ENCODE results near the gene KANK3. TPM values are rescaled to one million over a fixed set of nuclear protein-coding genes. Genes with fewer than 3 reads are reported as not detected.
A peak's percentile ranks its signal among the peaks of the same experiment; 100 is the strongest.
"Not testable (repeated sequence)": the region's sequence is repeated elsewhere in the genome, so short reads cannot be mapped to it uniquely, and the experiment has no call there.

The KANK3 gene
- 1.7 TPM for polyA plus RNA-seq (2012; ENCODE audit: insufficient read depth, insufficient read length)

GRCh38 chr19:8342684-8343482 lies at the start of gene KANK3:
KANK3 (minus strand) TSS chr19:8343262; CDS start chr19:8337828, 5,434 bp downstream.
- peak; percentile 94 for DNase-seq (ENCODE audit: low read depth, low spot score)

DNA sequence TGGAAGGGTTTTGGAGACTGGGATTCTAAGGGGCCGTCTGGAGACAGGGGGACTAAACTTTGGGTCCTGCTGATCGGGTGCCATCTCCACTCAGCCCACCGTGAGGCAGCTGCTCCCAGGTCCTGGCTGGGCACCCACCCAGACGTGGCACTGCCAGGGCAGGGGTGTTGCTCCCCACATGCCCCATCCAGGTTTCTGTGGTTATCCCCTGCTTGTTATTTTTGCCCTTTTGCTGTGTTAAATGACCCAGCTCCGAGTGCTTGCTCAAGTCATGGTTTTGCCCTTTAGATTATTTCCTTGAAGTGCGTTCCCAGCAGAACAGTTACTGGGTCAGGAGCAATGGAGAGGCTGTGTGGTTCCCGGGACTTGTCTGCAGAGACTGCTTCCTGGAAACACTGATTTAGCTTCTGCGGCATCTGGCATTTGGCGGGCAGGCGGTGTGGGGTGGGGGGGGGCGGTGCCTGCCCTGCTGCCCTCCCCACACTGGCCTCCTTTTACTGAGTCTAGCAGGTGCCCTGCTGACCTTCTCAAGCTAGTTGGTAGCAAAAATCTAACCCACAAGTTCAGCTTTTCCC lies 49.0 kb upstream of the KANK3 start:
- DNase-seq (ENCODE audit: low read depth, low spot score) = no peak
- H3K4me3 ChIP-seq (ENCODE audit: low read length) = no peak overlapping the region

More at GRCh38 chr19:8342684-8343482, at the start of gene KANK3:
- H3K4me3 ChIP-seq (ENCODE audit: low read length) = peak within 1 kb of the TSS; percentile 53

- H3K4me3 ChIP-seq (ENCODE audit: low read length) = peak overlapping the region; percentile 33
- no peak for DNase-seq (ENCODE audit: low read depth, low spot score)
Observed at GRCh38 chr19:8391198-8392016, 48.3 kb upstream of the KANK3 start.

- H3K4me3 ChIP-seq (ENCODE audit: low read length) = peak overlapping the region; percentile 61
- DNase-seq (ENCODE audit: low read depth, low spot score) = peak; percentile 84
Observed at GRCh38 chr19:8390617-8390981, 47.5 kb upstream of the KANK3 start.

GRCh38 chr19:8389891-8390616 lies 47.0 kb upstream of the KANK3 start, which contains the start of gene RAB11B:
RAB11B (plus strand) TSS chr19:8390360; CDS start chr19:8390417, 57 bp downstream.
- peak; percentile 100 for DNase-seq (ENCODE audit: low read depth, low spot score)
- H3K4me3 ChIP-seq (ENCODE audit: low read length) = peak within 1 kb of the TSS; percentile 61

GRCh38 chr19:8388612-8388958 lies 45.5 kb upstream of the KANK3 start:
- H3K4me3 ChIP-seq (ENCODE audit: low read length) = no peak overlapping the region
- DNase-seq (ENCODE audit: low read depth, low spot score) = no peak

DNA sequence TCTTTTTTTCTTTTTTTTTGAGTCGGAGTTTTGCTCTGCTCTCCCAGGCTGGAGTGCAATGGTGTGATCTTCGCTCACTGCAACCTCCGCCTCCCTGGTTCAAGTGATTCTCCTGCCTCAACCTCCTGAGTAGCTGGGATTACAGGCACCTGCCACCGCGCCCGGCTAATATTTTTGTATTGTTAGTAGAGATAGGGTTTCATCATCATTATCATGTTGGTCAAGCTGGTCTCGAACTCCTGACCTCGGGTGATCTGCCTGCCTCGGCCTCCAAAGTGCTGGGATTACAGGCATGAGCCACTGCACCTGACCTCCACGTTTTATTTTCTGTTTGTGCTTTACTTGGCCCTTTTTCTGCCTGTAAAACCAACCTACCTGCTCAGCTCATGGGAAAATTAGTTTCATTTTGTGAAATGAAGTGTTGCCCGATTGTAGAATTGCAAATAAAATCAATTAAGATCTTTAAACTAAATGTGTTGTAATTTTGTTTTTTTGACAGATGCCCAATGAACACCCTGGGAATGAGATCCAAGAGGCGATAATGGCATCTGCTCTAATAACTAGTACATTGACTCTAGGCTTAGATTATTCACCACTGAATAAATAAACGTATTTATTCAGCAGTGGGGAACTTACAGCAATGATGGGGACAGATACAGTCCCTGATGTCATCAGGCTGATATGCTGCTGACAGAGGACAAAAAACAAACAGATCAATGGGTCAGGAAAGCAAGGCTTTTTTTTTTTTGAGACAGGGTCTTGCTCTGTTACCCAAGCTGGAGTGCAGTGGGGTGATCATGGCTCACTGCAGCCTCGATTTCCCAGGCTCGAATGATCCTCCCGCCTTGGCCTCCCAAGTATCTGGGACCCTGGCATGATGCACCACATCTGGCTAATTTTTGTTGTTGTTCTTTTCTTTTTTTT lies 44.9 kb upstream of the KANK3 start:
- DNase-seq (ENCODE audit: low read depth, low spot score) = no peak
- H3K4me3 ChIP-seq (ENCODE audit: low read length) = no peak overlapping the region

DNA sequence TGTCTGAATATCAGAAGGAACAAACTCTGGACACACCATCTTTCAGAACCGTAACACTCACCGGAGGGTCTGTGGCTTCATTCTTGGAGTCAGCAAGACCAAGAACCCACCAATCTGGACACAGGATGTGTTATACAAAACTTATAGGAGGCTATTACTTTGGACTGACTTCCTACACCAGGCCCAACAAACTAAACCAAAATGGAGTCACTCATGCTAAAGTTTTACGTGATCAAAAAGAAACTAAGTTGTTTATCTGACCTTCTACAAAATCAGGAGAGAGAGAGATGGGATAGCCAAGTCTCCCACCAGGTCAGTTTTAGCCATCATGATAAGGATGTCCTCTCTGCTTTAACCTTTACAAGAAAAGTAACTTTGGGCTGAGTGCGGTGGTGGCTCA lies 43.9 kb upstream of the KANK3 start:
- H3K4me3 ChIP-seq (ENCODE audit: low read length) = no peak overlapping the region
- no peak for DNase-seq (ENCODE audit: low read depth, low spot score)

GRCh38 chr19:8386419-8386818 lies 43.4 kb upstream of the KANK3 start:
- DNase-seq (ENCODE audit: low read depth, low spot score); H3K4me3 ChIP-seq (ENCODE audit: low read length): not testable (repeated sequence)

DNA sequence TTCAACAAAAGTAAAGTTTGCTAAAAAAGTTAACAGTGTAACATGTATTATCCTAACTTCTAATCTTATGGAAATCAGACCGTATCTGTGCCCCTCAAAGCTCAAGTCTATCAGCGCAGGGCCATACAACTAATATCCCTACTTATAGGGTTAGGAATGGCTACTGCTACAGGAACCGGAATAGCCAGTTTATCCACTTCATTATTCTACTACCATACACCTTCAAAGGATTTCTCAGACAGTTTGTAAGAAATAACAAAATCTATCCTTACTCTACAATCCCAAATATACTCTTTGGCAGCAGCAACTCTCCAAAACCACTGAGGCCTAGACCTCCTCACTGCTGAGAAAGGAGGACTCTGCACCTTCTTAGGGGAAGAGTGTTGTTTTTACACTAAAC lies 42.5 kb upstream of the KANK3 start:
- H3K4me3 ChIP-seq (ENCODE audit: low read length) = not testable (repeated sequence)

DNA sequence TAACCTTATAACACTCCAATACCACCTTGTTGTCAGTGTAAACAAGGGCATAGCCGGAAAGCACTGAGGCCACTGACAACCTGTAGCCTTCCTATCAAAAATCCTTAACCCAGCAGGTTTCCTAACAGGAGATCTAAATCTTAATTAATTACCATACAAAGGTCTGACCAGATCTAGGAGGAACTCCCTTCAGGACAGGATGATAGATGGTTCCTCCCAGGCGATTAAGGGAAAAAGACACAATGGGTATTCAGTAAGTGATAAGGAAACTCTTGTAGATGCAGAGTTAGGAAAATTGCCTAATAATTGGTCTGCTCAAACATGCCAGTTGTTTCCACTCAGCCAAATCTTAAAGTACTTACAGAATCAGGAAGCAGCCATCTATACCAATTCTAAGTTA lies 42.0 kb upstream of the KANK3 start:
- H3K4me3 ChIP-seq (ENCODE audit: low read length); DNase-seq (ENCODE audit: low read depth, low spot score): not testable (repeated sequence)

More for the DNA sequence above, 42.5 kb upstream of the KANK3 start:
- not testable (repeated sequence) for DNase-seq (ENCODE audit: low read depth, low spot score)

DNA sequence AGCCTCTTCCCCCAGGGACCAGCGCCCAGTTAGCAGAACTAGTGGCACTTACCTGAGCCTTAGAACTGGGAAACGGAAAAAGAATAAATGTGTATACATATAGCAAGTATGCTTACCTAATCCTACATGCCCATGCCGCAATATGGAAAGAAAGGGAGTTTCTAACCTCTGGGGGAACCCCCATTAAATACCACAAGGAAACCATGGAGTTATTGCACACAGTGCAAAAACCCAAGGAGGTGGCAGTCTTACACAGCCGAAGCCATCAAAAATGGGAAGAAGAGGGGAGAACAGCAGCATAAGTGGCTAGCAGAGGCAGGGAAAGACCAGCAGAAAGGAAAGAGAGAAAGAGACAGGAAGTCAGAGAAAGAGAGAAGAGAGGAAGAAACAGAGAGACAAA lies 41.5 kb upstream of the KANK3 start:
- DNase-seq (ENCODE audit: low read depth, low spot score); H3K4me3 ChIP-seq (ENCODE audit: low read length): not testable (repeated sequence)

DNA sequence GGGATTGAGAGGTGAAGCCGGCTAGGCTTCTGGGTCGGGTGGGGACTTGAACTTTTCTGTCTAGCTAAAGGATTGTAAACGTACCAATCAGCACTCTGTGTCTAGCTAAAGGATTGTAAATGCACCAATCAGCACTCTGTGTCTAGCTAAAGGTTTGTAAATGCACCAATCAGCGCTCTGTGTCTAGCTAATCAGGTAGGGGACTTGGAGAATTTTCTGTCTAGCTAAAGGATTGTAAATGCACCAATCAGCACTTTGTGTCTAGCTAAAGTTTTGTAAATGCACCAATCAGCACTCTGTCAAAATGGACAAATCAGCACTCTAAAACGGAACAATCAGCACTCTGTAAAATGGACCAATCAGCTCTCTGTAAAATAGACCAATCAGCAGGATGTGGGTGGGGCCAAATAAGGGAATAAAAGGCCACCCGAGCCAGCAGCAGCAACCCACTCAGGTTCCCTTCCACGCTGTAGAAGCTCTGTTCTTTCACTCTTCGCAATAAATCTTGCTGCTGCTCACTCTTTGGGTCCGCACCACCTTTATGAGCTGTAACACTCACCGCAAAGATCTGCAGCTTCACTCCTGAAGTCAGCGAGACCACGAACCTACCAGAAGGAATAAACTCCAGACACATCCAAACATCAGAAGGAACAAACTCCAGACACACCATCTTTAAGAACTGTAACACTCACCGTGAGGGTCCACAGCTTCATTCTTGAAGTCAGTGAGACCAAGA lies 36.3 kb upstream of the KANK3 start:
- not testable (repeated sequence) for H3K4me3 ChIP-seq (ENCODE audit: low read length); DNase-seq (ENCODE audit: low read depth, low spot score)

DNA sequence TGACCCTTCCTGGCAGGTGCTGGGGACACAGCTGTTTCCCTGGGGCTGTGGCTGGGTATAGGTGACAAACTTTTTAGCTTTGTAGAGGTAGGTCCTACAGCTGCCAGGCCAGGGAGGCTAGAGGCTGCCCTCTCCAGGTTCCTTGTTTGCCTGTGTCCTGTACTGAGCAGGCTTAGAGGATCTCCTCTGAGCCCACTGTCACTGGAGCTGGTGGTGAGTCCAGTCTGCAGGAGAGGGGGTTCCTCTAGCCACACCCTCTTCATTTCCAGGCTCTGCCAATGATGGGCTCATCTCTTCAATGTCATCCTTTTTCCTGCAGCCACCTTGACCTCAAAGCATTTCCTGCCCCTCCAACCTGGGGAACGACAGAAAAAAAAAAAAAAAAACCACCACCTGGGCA lies 34.5 kb upstream of the KANK3 start:
- DNase-seq (ENCODE audit: low read depth, low spot score) = no peak
- H3K4me3 ChIP-seq (ENCODE audit: low read length) = no peak overlapping the region

- not testable (repeated sequence) for H3K4me3 ChIP-seq (ENCODE audit: low read length); DNase-seq (ENCODE audit: low read depth, low spot score)
Observed at GRCh38 chr19:8376373-8376974, 33.4 kb upstream of the KANK3 start.

DNA sequence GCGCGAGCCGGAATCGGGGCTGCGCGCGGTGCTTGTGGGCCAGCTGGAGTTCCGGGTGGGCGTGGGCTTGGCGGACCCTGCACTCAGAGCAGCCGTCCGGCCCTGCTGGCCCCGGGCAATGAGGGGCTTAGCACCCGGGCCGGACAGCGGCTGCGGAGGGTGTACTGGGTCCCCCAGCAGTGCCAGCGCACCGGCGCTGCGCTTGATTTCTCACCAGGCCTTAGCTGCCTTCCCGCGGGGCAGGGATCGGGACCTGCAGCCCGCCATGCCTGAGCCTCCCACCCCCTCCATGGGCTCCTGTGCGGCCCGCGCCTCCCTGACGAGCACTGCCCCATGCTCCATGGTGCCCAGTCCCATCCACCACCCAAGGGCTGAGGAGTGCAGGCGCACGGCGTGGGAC lies 32.7 kb upstream of the KANK3 start:
- not testable (repeated sequence) for DNase-seq (ENCODE audit: low read depth, low spot score); H3K4me3 ChIP-seq (ENCODE audit: low read length)

Data from Jurkat, Clone E6-1 (cell line).